Activated CD4-positive, alpha-beta T cell treated with anti-CD3 and anti-CD28 coated beads, Interleukin-2, amount 50 U/mL, for 16 hours (primary cell): ENCODE measurements around the gene MPO.

Source experiments
- DNase-seq: peaks from one replicate; pipeline ENCODE4 v3.0.0-alpha.2; 2020

MPO gene

DNA sequence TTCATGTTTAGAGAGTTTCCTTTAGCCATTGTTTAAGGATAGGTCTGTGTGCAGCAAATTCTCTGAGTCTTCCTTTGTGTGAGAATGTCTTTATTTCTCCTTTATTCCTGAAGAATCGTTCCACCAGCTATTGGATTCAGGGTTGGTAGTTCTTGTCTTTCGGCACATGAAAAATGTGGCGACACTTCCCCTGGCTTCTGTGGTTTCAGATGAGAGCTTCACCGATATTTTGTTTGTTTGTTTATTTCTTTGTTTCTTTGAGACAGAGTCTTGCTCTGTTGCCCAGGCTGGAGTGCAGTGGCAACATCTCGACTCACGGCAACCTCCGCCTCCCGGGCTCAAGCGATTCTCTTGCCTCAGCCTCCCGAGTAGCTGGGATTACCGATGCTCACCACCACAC lies 18.6 kb downstream of the MPO start:
- no peak for DNase-seq

GRCh38 chr17:58254803-58255202 lies 25.9 kb downstream of the MPO start:
- DNase-seq, result no peak

- DNase-seq, result no peak
Observed at GRCh38 chr17:58253082-58253481, 27.7 kb downstream of the MPO start.

- no peak for DNase-seq
Observed at GRCh38 chr17:58252141-58252540, 28.6 kb downstream of the MPO start.

- no peak for DNase-seq
Observed at GRCh38 chr17:58250344-58251011, 30.3 kb downstream of the MPO start.

DNA sequence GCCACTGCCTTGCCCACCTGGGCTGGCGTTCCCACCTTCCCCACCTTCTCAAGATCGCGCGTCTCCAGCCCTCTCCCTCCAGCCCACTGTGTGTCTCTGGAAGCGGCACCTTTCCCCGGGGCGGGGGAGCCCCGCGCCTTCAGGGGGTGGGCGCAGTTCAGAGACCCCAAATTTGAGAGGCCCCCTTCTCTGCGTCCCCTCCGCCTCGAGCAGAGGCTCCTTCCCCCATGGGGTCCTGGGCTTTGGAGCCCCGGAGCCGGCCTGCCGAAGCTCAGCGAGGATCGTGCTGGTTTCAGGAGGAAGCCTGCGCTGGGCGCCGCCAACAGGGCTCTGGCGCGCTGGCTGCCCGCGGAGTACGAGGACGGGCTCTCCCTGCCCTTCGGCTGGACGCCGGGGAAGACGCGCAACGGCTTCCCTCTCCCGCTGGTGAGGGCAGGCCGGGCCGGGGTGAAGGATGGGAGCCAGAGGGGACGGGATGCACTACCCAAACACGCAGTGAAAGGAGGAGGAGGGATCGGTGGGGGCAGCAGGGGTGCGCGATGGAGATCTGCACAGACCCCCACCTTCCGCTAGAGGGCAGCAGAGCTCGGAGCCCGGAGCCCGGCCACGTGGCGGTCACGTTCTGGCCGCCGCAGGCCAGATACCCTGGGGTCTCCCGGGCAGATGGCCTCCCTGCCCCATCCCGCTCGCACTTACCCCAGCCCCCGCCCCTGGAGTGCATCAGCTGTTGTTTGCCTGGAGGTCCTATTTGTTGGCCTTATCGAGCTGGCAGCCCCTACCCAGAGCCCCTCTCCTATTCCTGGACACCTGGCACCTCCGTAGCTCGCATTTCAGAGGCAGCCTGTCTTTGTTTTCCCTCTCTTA lies 31.2 kb downstream of the MPO start:
- DNase-seq, result peak; percentile 75

- no peak for DNase-seq
Observed at GRCh38 chr17:58248955-58249269, 31.8 kb downstream of the MPO start.

DNA sequence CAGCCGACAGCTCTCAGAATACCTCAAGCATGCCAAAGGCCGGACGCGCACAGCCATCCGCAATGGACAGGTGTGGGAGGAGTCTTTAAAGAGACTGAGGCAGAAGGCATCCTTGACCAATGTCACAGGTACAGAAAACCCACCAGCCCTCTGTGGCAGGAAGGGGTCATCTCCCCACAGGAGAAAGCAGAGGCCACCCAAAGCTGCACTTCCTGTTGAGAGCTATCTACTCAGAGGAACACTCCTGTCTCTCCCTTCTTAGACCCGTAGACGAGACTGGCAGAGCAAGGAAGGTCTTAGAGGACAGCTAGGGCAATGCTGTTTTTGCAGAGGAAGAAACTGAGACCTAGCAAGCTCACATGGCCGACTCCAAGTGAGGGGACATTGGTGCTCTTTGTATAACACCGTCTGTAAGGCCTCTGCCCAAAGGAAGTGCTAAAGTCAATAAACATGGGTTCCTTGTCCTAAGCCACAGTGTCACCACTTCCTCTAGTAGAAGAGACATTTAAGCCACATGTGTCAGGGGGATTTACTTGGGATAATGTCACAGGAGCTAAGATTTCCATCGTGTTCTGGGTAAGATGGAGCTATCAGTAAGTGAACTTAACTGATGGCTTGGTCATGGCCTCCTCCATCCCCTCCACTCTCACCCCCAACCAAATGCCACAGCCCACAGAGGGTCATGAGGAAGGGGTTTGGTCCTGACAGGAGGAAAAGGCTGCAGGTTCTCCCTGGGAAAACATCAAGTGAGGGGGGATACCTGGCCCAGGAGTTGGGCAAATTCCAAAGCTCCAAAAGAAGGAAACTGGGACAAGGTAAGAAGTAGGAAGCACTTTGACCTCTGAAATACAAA lies 33.0 kb downstream of the MPO start:
- DNase-seq, result no peak

DNA sequence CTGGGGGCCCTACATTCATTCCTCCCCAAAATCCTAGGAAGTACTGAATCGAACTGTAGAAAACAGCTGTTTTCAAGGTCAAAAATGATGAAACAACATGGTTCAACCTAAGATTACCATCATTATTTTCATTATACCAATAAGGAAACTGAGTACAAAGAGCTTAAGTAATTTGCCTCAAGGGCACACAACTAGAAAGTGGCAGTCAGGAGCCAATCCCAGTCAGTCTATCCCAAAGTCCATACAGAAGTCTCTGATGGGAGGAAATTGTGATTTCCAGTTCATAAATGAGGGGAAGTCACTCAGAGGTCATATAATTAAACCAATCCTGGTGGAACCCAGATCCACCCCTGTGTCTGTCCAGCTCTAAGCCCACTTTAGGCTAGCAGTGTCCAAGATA lies 34.0 kb downstream of the MPO start:
- DNase-seq, result no peak

DNA sequence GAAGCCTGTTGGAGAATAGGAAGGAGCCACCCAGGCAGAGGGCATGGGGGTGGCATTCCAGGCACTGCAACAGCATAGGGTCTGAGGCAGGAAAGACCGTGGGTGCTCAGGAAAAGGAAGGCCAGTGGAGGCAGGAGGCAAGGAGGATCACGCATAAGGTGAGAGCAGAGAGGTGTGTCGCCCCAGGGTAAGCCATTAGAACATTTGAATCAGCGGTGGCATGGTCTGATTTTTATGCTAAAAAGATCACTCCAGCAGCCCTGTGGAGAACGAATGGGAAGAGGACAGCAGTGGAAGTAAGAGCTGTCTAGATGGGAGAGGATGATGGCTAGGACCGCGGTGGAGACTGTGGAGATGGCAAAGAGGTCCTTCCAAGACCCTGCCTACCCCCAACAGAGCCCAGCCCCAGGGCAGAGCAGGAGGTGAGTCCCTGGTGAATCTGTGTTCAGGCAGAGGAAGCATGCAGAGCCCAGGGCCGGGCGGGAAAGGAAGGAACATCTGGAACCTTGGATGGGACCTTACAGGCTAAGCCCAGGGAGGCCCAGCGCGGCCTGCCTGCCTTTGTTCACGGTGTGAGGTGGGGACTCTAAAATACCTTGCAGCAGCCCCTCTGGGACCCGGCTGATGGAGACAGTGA lies 34.5 kb downstream of the MPO start:
- DNase-seq, result no peak

DNA sequence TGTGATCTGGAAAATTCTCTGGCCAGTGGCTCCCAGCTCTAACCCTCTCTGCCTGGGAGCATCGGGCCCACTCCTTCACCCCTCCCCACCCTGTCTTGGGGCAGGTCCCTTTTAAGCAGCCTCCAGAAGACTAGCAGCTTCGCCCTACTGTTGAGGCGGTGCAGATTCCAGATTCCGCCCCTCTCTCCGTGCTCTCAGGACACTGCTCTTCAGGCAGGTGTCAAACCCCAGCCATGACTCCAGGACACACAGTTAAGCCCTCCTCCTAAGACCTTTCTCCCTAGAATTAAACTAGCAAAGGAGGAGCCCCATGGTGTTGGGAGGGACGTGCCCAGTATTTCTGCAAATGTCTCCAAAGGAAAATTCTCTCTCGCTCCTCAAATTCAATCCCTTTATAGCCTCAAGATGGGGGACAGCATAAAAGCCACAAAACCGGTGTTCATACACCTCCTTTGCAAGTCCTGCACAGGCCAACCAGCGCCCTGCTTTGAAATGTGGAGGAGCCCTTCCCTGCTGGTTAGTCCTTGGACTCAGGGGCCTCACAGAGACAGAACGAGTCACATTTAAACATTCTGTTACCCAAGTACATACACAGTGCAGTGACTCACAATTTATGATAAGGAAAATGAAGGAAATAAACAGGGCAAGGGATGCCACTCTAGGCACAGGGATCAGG lies 35.2 kb downstream of the MPO start:
- no peak for DNase-seq

GRCh38 chr17:58244963-58245362 lies 35.8 kb downstream of the MPO start:
- no peak for DNase-seq

- DNase-seq, result peak; percentile 71
Observed at GRCh38 chr17:58242171-58242784, 38.5 kb downstream of the MPO start.

DNA sequence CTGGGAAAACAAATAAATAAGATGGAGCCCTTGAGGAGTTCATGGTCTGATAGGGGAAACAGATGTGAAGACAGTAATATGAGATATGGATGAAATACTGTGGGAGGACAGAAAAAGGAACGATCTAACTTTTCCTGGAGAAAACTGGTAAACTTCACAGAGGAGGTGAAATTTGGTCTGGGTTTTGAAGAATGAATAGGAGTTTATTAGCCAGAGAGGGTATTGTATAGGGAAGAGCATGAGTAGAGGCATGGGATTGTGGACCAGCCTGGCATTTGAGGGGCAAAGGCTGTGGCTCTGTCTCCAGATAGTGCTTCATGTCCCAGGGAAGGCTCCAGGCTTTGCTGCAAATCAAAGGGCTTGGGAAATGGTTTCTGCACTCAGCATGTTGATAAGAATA lies 40.7 kb downstream of the MPO start:
- no peak for DNase-seq

- no peak for DNase-seq
Observed at GRCh38 chr17:58238147-58238634, 42.5 kb downstream of the MPO start, which contains the start of gene LPO. LPO (plus strand) TSS chr17:58238584; CDS start chr17:58242980, 4,396 bp downstream.

- DNase-seq, result no peak
Observed at GRCh38 chr17:58236394-58236793, 44.3 kb downstream of the MPO start.

GRCh38 chr17:58235821-58236220 lies 44.9 kb downstream of the MPO start:
- DNase-seq, result no peak

GRCh38 chr17:58234512-58234911 lies 46.2 kb downstream of the MPO start:
- DNase-seq, result no peak

DNA sequence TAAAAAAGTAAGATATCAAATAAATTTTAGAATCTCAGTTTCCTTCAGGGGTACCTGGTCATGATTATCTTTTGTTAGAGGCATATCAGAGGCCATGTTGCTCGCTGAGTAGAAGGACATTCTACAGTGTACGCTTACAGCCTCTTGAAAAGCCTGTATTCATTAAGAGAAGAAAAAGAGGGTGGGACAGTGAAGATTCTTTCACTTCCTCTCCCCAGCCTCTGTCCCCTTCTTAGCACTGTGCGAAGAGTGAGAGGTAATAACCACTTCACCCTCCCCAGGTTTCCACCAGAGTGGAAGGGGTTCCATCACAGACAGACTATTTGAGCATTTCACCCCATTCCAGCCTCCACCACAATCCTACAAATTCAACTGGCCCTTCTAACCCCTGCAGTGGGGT lies 47.2 kb downstream of the MPO start:
- no peak for DNase-seq

- peak; percentile 17 for DNase-seq
Observed at GRCh38 chr17:58232707-58233156, 48.0 kb downstream of the MPO start.

DNA sequence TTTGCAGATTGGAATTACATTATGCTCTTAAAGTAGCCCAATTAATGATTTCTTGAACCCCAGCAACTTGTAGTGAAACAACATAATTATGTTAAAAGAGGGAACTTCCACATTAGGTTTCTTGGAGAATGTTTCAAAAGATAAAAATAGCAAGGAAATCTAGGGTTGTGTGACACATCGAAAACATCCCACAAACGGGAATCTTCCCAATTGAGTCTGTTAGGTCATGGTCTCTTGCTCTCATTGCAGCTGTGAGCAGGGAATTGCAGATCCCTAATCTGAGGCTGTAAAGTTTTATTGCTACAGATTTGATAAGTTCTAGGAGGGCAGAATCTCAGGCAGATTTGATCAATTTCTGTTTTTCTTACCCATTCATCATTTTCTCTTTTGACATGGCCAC lies 49.1 kb downstream of the MPO start:
- no peak for DNase-seq

DNA sequence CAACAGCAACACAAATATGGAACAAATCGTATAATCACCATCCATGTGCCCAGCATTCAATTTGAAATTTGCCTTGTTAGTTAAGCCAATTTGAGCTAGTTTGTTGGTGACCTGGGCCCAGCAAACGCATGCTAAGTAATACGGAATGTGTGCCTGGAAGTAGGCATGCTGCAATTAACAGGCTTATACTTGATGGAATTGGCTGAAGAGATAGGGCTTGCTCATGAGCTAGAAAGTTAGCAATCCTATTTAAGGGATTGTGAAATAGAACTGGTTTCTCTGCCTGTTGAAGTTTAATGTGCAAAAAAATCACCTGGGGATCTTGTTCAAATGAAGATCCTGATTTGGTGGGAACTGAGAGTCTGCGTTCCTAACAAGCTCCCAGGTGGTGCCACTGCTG lies 50.9 kb downstream of the MPO start:
- DNase-seq, result no peak
